GM12892 (cell line): Measurements from ENCODE around the gene SPG7.

Experiments
- POLR2AphosphoS5 ChIP-seq: IDR thresholded peaks from 2 replicates; pipeline ENCODE4 v1.6.1; 2011; ENCODE audit warnings: low read depth, low read length, control low read depth
- TAF1 ChIP-seq: IDR thresholded peaks from 2 replicates; pipeline ENCODE4 v1.6.1; 2011; ENCODE audit warnings: low read depth, mild to moderate bottlenecking, control low read depth, low read length, borderline replicate concordance

GRCh38 chr16:89511374-89511773 lies 3.2 kb downstream of the SPG7 start:
- TF ChIP-seq POLR2AphosphoS5 (no peak), TAF1 (no peak)
